ENCODE measurements around the gene TRIP12. TPM values are rescaled to one million over a fixed set of nuclear protein-coding genes. Genes with fewer than 3 reads are reported as not detected.

The TRIP12 gene
- total and polyA plus RNA-seq, 2 donors from 2014 or later = 29.3 to 225 TPM

DNA sequence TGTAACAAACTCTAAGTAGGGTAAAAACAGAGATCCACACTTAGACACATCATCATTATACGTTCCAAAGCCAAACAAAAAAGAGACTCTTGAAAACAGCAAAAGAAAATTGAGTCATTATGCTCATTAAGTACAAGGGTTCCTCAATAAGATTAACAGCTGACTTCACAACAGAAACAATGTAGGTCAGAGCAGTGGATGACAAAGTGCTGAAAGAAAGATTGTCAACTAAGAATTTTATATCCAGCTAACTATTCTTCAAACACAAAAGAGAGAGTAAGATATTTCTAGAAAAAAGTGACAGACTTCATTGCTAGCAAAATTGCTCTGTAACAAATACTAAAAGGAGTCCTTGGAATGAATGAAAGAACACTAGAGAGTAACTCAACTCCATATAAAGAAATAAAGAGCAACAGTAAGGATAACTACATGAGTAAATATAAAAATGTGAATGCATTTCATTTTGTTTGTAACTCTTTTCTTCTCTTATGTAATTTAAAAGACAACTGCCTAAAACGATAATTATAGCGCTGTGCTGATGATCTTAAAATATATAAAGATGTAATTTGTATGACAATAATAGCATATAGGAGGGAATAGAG lies 183.7 kb downstream of the TRIP12 start:
- no peak overlapping the region for H3K4me3 ChIP-seq (ENCODE audit: low read length in 3 of 3)
- no peak overlapping the region for H3K9ac ChIP-seq (ENCODE audit: low read length in 3 of 3)
- no peaks in the 10 kb centered on the region for H3K27me3 ChIP-seq (ENCODE audit: control insufficient read depth, insufficient read depth, low read length)
- no peaks in the 10 kb centered on the region for H3K36me3 ChIP-seq (ENCODE audit: control insufficient read depth in 2 of 3, insufficient read depth in 3 of 3, low read length in 3 of 3)
- FAIRE-seq (no peak), DNase-seq (no peak)
- intact Hi-C loops (cut with DNase I) = no loop called here
- H3K27ac ChIP-seq (ENCODE audit: low read depth in 2 of 2, low read length in 2 of 2) = no peak overlapping the region
- H3K9me3 ChIP-seq (ENCODE audit: control insufficient read depth in 2 of 3, insufficient read depth in 1 of 3, low read length in 3 of 3) = peaks cover 0 to 7% (median 5%) of the 10 kb centered on the region in 3 donors
- H3K4me1 ChIP-seq (ENCODE audit: control insufficient read depth in 2 of 3, insufficient read depth in 2 of 3, low read depth in 1 of 3, low read length in 3 of 3) = no peaks in the 10 kb centered on the region
- TF ChIP-seq, protein P1, sequence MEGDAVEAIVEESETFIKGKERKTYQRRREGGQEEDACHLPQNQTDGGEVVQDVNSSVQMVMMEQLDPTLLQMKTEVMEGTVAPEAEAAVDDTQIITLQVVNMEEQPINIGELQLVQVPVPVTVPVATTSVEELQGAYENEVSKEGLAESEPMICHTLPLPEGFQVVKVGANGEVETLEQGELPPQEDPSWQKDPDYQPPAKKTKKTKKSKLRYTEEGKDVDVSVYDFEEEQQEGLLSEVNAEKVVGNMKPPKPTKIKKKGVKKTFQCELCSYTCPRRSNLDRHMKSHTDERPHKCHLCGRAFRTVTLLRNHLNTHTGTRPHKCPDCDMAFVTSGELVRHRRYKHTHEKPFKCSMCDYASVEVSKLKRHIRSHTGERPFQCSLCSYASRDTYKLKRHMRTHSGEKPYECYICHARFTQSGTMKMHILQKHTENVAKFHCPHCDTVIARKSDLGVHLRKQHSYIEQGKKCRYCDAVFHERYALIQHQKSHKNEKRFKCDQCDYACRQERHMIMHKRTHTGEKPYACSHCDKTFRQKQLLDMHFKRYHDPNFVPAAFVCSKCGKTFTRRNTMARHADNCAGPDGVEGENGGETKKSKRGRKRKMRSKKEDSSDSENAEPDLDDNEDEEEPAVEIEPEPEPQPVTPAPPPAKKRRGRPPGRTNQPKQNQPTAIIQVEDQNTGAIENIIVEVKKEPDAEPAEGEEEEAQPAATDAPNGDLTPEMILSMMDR (IDR thresholded peaks at IDR 0.05; ENCODE audit: borderline replicate concordance, extremely low read depth, insufficient read depth) = no peak

DNA sequence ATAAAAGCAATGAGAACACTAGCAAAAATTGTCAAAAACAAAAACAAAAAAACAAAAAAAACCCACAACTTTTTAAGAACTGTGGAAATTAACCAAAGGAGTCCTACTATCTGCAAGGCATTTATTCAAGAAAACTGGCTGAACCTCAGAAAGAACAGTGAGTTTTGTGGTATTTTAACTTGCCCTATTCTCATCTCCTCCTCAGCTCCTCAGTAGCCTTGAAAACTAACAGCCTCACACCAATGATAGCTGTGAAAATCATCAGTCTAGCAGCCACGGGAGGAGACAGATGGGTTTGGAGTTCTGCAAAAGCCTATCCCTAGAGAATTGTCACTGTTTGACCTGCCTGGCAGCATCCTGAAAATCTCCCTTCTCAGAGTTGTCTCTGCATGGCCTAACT lies 187.4 kb downstream of the TRIP12 start:
- TF ChIP-seq, protein P1 (IDR thresholded peaks at IDR 0.05; ENCODE audit: borderline replicate concordance, extremely low read depth, insufficient read depth) = no peak
- intact Hi-C loops (cut with DNase I) = no loop called here
- peaks cover 0 to 7% (median 5%) of the 10 kb centered on the region in 3 donors for H3K9me3 ChIP-seq (ENCODE audit: control insufficient read depth in 2 of 3, insufficient read depth in 1 of 3, low read length in 3 of 3)
- DNase-seq (no peak), FAIRE-seq (no peak)
- H3K9ac ChIP-seq (ENCODE audit: low read length in 3 of 3) = no peak overlapping the region
- no peaks in the 10 kb centered on the region for H3K4me1 ChIP-seq (ENCODE audit: control insufficient read depth in 2 of 3, insufficient read depth in 2 of 3, low read depth in 1 of 3, low read length in 3 of 3)
- no peaks in the 10 kb centered on the region for H3K27me3 ChIP-seq (ENCODE audit: control insufficient read depth, insufficient read depth, low read length)
- no peaks in the 10 kb centered on the region for H3K36me3 ChIP-seq (ENCODE audit: control insufficient read depth in 2 of 3, insufficient read depth in 3 of 3, low read length in 3 of 3)
- no peak overlapping the region for H3K4me3 ChIP-seq (ENCODE audit: low read length in 3 of 3)
- no peak overlapping the region for H3K27ac ChIP-seq (ENCODE audit: low read depth in 2 of 2, low read length in 2 of 2)

DNA sequence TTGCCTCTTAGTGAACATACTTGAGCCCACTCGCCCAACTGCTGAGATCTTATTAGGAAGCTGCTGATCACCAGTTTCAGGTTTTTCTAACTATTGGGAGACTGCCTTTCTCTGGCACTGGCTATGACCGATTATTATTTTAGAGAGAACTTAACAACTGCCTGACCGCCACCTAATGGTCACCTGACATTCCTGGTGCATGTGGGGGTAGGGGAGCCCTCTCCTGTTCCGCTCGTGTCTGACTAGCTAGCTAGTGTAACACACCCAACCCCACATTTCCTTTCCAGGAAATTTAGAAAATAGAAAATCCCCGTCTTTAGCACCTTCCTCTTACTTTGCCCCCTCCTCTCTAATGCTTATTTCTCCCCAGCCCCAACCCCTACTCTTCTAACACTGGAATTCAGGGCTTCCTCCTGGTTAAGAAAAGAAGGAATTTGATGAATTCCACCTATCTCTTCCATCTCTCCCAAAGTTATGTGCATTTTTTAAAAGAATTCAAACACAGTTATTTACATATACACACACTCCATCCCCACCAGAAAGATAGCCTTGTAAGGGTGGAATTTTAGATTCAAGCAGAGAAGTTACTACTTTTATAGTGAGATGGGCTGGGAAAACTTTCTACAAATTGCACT lies 188.1 kb downstream of the TRIP12 start:
- TF ChIP-seq, protein P1 (IDR thresholded peaks at IDR 0.05; ENCODE audit: borderline replicate concordance, extremely low read depth, insufficient read depth) = no peak
- no peak for DNase-seq
- FAIRE-seq = no peak
- Histone ChIP-seq H3K27ac (ENCODE audit: low read depth in 2 of 2, low read length in 2 of 2) (no peak overlapping the region), H3K36me3 (ENCODE audit: control insufficient read depth in 2 of 3, insufficient read depth in 3 of 3, low read length in 3 of 3) (no peaks in the 10 kb centered on the region), H3K4me3 (ENCODE audit: low read length in 3 of 3) (no peak overlapping the region), H3K27me3 (ENCODE audit: control insufficient read depth, insufficient read depth, low read length) (no peaks in the 10 kb centered on the region), H3K9ac (ENCODE audit: low read length in 3 of 3) (no peak overlapping the region), H3K4me1 (ENCODE audit: control insufficient read depth in 2 of 3, insufficient read depth in 2 of 3, low read depth in 1 of 3, low read length in 3 of 3) (no peaks in the 10 kb centered on the region), H3K9me3 (ENCODE audit: control insufficient read depth in 2 of 3, insufficient read depth in 1 of 3, low read length in 3 of 3) (peaks cover 0 to 7% (median 3%) of the 10 kb centered on the region in 3 donors)
- intact Hi-C loops (cut with DNase I) = no loop called here

All from kidney (tissue), 14 donors.